HepG2 (cell line): ENCODE results near the gene ALG14. TPM values are rescaled to one million over a fixed set of nuclear protein-coding genes. Genes with fewer than 3 reads are reported as not detected.

ENCODE experiments used
- ATAC-seq: fragments of 200-7000 bp; cut with Tn5 transposase; 3 replicates; pipeline ENCODE4 v1.9.1; 2020; ENCODE audit warnings: mild to moderate bottlenecking, moderate library complexity
- BruUV-seq: library from RNA; stranded (reverse); fragments of 400-500 nt; replicated peaks from 2 replicates; lab custom pipeline; 2021; lab: Mats Ljungman, UMichigan
- CTCF ChIA-PET: fragments of 300-600 bp; formaldehyde crosslinking; extraction: SDS; loops from one replicate; lab custom pipeline; 2021; ENCODE audit warnings: low total read pairs, inconsistent platforms, low intra/inter-chr PET ratio; lab: Yijun Ruan, JAX
- POLR2A ChIA-PET: fragments of 350-600 bp; sonication (Branson Sonifier 250); formaldehyde crosslinking; loops from one replicate; lab custom pipeline; 2020; ENCODE audit warnings: antibody characterized with exemption, inconsistent platforms; lab: Yijun Ruan, JAX
- DNase-seq: peaks from one replicate; pipeline ENCODE4 v3.0.0-alpha.2; 2015; ENCODE audit warnings: low spot score
- FAIRE-seq: peaks from 3 replicates; lab custom pipeline; 2011; peaks lifted over from hg19 to GRCh38; lab: Jason Lieb, UNC
- H2AFZ ChIP-seq: one replicate; pipeline ENCODE4 v1.6.1; 2011; ENCODE audit warnings: low read length, inconsistent platforms
- H3K27ac ChIP-seq: fragments of 300-600 bp; 3 replicates; pipeline ENCODE4 v1.8.0; 2011; ENCODE audit warnings: mixed run types, mild to moderate bottlenecking, mixed read lengths, low read length, inconsistent platforms; ENCODE audit not compliant: insufficient read depth; ENCODE audit errors: extremely low read length
- H3K27me3 ChIP-seq, 2 experiments: fragments of 200-600 bp in 1 of 2; 2 replicates in 1 of 2; 3 replicates in 1 of 2; pipeline versions ENCODE4 v1.6.0 to v1.8.0; 2011; ENCODE audit warnings: low read length in 2 of 2, mild to moderate bottlenecking in 2 of 2, moderate library complexity in 2 of 2, inconsistent platforms in 1 of 2; ENCODE audit not compliant: insufficient read depth in 2 of 2, control insufficient read depth in 1 of 2
- H3K36me3 ChIP-seq, 2 experiments: fragments of 200-600 bp in 1 of 2; replicated peaks in 1 of 2; 2 replicates in 1 of 2; 3 replicates in 1 of 2; pipeline versions ENCODE4 v1.5.1 to v1.8.0; 2011; ENCODE audit warnings: low read length in 2 of 2, inconsistent platforms in 1 of 2; ENCODE audit not compliant: insufficient read depth in 2 of 2, control insufficient read depth in 1 of 2
- H3K4me1 ChIP-seq: 2 replicates; pipeline ENCODE4 v1.5.1; 2012; ENCODE audit warnings: low read length, inconsistent platforms; ENCODE audit not compliant: insufficient read depth
- H3K4me2 ChIP-seq: 2 replicates; pipeline ENCODE4 v1.6.0; 2011; ENCODE audit warnings: low read depth, low read length, inconsistent platforms
- H3K4me3 ChIP-seq, 3 experiments: fragments of 200-600 bp in 1 of 3; sonication (generic), shearing (Covaris generic) in 1 of 3; replicated peaks in 1 of 3; 2 replicates each; pipeline ENCODE4 v1.5.1; 2011 to 2016; ENCODE audit warnings: low read length in 3 of 3, inconsistent platforms in 2 of 3, low read depth in 2 of 3, mild to moderate bottlenecking in 2 of 3, control low read depth in 1 of 3, mixed read lengths in 1 of 3; ENCODE audit not compliant: insufficient read depth in 1 of 3
- H3K79me2 ChIP-seq: one replicate; pipeline ENCODE4 v1.6.1; 2011; ENCODE audit warnings: low read length, inconsistent platforms; ENCODE audit not compliant: insufficient read depth
- H3K9ac ChIP-seq: 2 replicates; pipeline ENCODE4 v1.6.0; 2011; ENCODE audit warnings: mild to moderate bottlenecking, low read depth, low read length, inconsistent platforms; ENCODE audit not compliant: insufficient read depth
- H3K9me3 ChIP-seq: 2 replicates; pipeline ENCODE4 v1.5.1; 2012; ENCODE audit warnings: mild to moderate bottlenecking, low read length
- H4K20me1 ChIP-seq: 2 replicates; pipeline ENCODE4 v1.6.0; 2011; ENCODE audit warnings: inconsistent platforms, mild to moderate bottlenecking, low read length, moderate library complexity; ENCODE audit not compliant: insufficient read depth
- ARNTL ChIP-seq: sonication (generic); formaldehyde crosslinking; IDR thresholded peaks from 2 replicates; pipeline ENCODE4 v1.4.0; 2020; ENCODE audit warnings: mild to moderate bottlenecking, missing genetic modification reagents
- CENPT ChIP-seq: sonication (generic); formaldehyde crosslinking; IDR thresholded peaks from 2 replicates; pipeline ENCODE4 v1.8.0; 2022; ENCODE audit warnings: low read depth, mild to moderate bottlenecking, moderate library complexity, missing genetic modification reagents
- CTCF ChIP-seq: sonication (generic); formaldehyde crosslinking; IDR thresholded peaks from 2 replicates; pipeline ENCODE4 v1.5.0; 2020; ENCODE audit warnings: mild to moderate bottlenecking, missing genetic modification reagents, moderate library complexity
- ELF3 ChIP-seq: IDR thresholded peaks from 2 replicates; pipeline ENCODE4 v1.6.1; 2016; ENCODE audit warnings: missing genetic modification reagents, missing compliant biosample characterization
- FOXA3 ChIP-seq: IDR thresholded peaks from 2 replicates; pipeline ENCODE4 v1.6.1; 2016; ENCODE audit warnings: missing genetic modification reagents, missing compliant biosample characterization
- FOXJ3 ChIP-seq: sonication (generic); formaldehyde crosslinking; IDR thresholded peaks from 2 replicates; pipeline ENCODE4 v1.4.0; 2020; ENCODE audit warnings: missing genetic modification reagents, mild to moderate bottlenecking, borderline replicate concordance
- HDAC1 ChIP-seq: sonication (generic); formaldehyde crosslinking; IDR thresholded peaks from 2 replicates; pipeline ENCODE4 v1.5.1; 2020; ENCODE audit warnings: mild to moderate bottlenecking, missing genetic modification reagents
- HOXA9 ChIP-seq: sonication (generic); formaldehyde crosslinking; IDR thresholded peaks from 2 replicates; pipeline ENCODE4 v1.8.1; 2022; ENCODE audit warnings: missing genetic modification reagents, mild to moderate bottlenecking, moderate library complexity, borderline replicate concordance
- KDM4B ChIP-seq: sonication (generic); formaldehyde crosslinking; IDR thresholded peaks from 2 replicates; pipeline ENCODE4 v1.4.0; 2020; ENCODE audit warnings: missing genetic modification reagents
- NCOA2 ChIP-seq: sonication (generic); formaldehyde crosslinking; IDR thresholded peaks from 2 replicates; pipeline ENCODE4 v1.8.0; 2022; ENCODE audit warnings: inconsistent platforms
- NFATC3 ChIP-seq: sonication (generic); formaldehyde crosslinking; IDR thresholded peaks from 2 replicates; pipeline ENCODE4 v1.5.1; 2020; ENCODE audit warnings: mild to moderate bottlenecking, missing genetic modification reagents
- PAX8 ChIP-seq: sonication (generic); formaldehyde crosslinking; IDR thresholded peaks from 2 replicates; pipeline ENCODE4 v1.8.0; 2022; ENCODE audit warnings: mild to moderate bottlenecking, missing genetic modification reagents, borderline replicate concordance
- RBFOX2 ChIP-seq: fragments of 200-400 bp; formaldehyde crosslinking; IDR thresholded peaks from 2 replicates; pipeline ENCODE4 v1.6.1; 2017; ENCODE audit warnings: low read depth, mild to moderate bottlenecking, low read length
- STAT5B ChIP-seq: sonication (generic); formaldehyde crosslinking; IDR thresholded peaks from 2 replicates; pipeline ENCODE4 v1.4.0; 2020; ENCODE audit warnings: missing genetic modification reagents
- THRA ChIP-seq: sonication (generic); formaldehyde crosslinking; IDR thresholded peaks from 2 replicates; pipeline ENCODE4 v1.4.0; 2020; ENCODE audit warnings: missing genetic modification reagents, borderline replicate concordance
- TSC22D2 ChIP-seq: sonication (generic); formaldehyde crosslinking; IDR thresholded peaks from 2 replicates; pipeline ENCODE4 v1.5.1; 2020; ENCODE audit warnings: missing genetic modification reagents, mild to moderate bottlenecking, borderline replicate concordance
- ZFP36L2 ChIP-seq: sonication (generic); formaldehyde crosslinking; IDR thresholded peaks from 2 replicates; pipeline ENCODE4 v1.4.0; 2020; ENCODE audit warnings: missing genetic modification reagents
- ZNF30 ChIP-seq: sonication (generic); formaldehyde crosslinking; IDR thresholded peaks from 2 replicates; pipeline ENCODE4 v1.5.0; 2020; ENCODE audit warnings: mild to moderate bottlenecking, missing genetic modification reagents
- ZNF441 ChIP-seq: sonication (generic); formaldehyde crosslinking; IDR thresholded peaks from 2 replicates; pipeline ENCODE4 v1.7.0; 2021; ENCODE audit warnings: missing genetic modification reagents, borderline replicate concordance
- ZNF501 ChIP-seq: sonication (generic); formaldehyde crosslinking; IDR thresholded peaks from 2 replicates; pipeline ENCODE4 v1.5.1; 2020; ENCODE audit warnings: mild to moderate bottlenecking, moderate library complexity, missing genetic modification reagents
- ZNF614 ChIP-seq: IDR thresholded peaks from 2 replicates; pipeline ENCODE4 v1.6.1; 2018; ENCODE audit warnings: missing biosample characterization, missing genetic modification reagents, inconsistent platforms, borderline replicate concordance
- ZNF678 ChIP-seq: sonication (generic); formaldehyde crosslinking; IDR thresholded peaks from 2 replicates; pipeline ENCODE4 v1.4.0; 2020; ENCODE audit warnings: mild to moderate bottlenecking, missing genetic modification reagents
- ZNF792 ChIP-seq: IDR thresholded peaks from 2 replicates; pipeline ENCODE4 v1.6.1; 2016
- WGBS: methylation state at CpG from one replicate; pipeline ENCODE4 v1.1.6; 2017; ENCODE audit warnings: low lambda C conversion rate; 5-methylcytosine and 5-hydroxymethylcytosine counted together
- in situ Hi-C: cut with HindIII; loops from 2 replicates; pipeline ENCODE4 v1.10.0; 2017; ENCODE audit warnings: low pct_unique_long_range_greater_than_20kb; ENCODE audit not compliant: extremely low pct_ligation_motif_present
- intact Hi-C: fragments of 100-400 bp; cut with micrococcal nuclease; formaldehyde crosslinking; loops from one replicate; pipeline ENCODE4 v1.10.0; 2022; ENCODE audit not compliant: unreplicated experiment
- polyA plus RNA-seq, 8 experiments: library from polyadenylated mRNA; depleted of rRNA in 3 of 8; stranded (reverse) in 7 of 8; unstranded in 1 of 8; fragments of >200 nt; fragmentation: Illumina TruSeq in 4 of 8; extraction: Trizol in 4 of 8; gene quantifications; 2 replicates each; pipeline versions ENCODE4 v1.2.1 to v1.2.3, GENCODE V29; 2011 to 2016; ENCODE audit warnings: low read depth in 4 of 8, missing spikeins in 1 of 8, mixed read lengths in 1 of 8; ENCODE audit not compliant: insufficient read depth in 1 of 8
- total RNA-seq, 5 experiments: library from RNA; depleted of rRNA; stranded (reverse); fragments of >200 nt; fragmentation: Illumina TruSeq; extraction: Trizol; gene quantifications; 2 replicates each; pipeline ENCODE4 v1.2.3, GENCODE V29; 2016; ENCODE audit warnings: low read depth in 1 of 5

The ALG14 gene
- total and polyA plus RNA-seq, 2 of the 13 experiments (the other 11 are each of a cell fraction or from before 2014, with no cell fraction given) = 4.5 to 12.7 TPM

GRCh38 chr1:95043141-95043980, 29.4 kb downstream of the ALG14 start:
- Histone ChIP-seq H3K9ac (no peak overlapping the region), H3K4me1 (peaks cover 17% of the 10 kb centered on the region), H4K20me1 (no peaks in the 10 kb centered on the region), H3K9me3 (no peaks in the 10 kb centered on the region), H3K4me2 (no peak overlapping the region), H3K4me3 (no peak overlapping the region), H2AFZ (no peak overlapping the region), H3K27ac (no peak overlapping the region), H3K79me2 (no peaks in the 10 kb centered on the region), H3K36me3 (no peaks in the 10 kb centered on the region), H3K27me3 (no peaks in the 10 kb centered on the region)
- peak; percentile 56 for FAIRE-seq
- in situ Hi-C loops = loop anchor here (5.0 to 25.0 kb wide), 3 partner anchors 121 to 506 kb away; partner anchors contain the start of gene F3
- BruUV-seq = no TSS peak
- intact Hi-C loops = loop anchor here (1.0 to 5.0 kb wide), 6 partner anchors 81 to 236 kb away; partner anchors contain the start of genes CNN3 and RWDD3
- POLR2A ChIA-PET = interaction anchor here (0.7 to 1.2 kb wide), 3 partner anchors 103 to 190 kb away, joined by 3 to 7 read pairs (median 3); partner anchors contain the start of gene RWDD3
- DNase-seq = peak; percentile 77
- 37% methylated on average over 11 of the region's 11 CpGs for WGBS
- CTCF ChIA-PET = interaction anchor here (0.9 to 5.2 kb wide), 5 partner anchors 46 to 235 kb away, joined by 3 to 120 read pairs (median 4); partner anchors contain the start of gene CNN3
- ATAC-seq = peak; percentile 91
- TF ChIP-seq HDAC1 (CRISPR knock-in tag) (no peak), CTCF (CRISPR knock-in tag) (peak; percentile 95), PAX8 (CRISPR knock-in tag) (no peak), ZNF678 (CRISPR knock-in tag) (no peak), NFATC3 (CRISPR knock-in tag) (no peak), FOXA3 (peak; percentile 37), RBFOX2 (no peak), TSC22D2 (CRISPR knock-in tag) (0 out of 2 replicates have a peak, but pooled peaks have one; percentile 48), ELF3 (CRISPR knock-in tag) (peak; percentile 42; the same call in 1 of the 2 replicates), KDM4B (CRISPR knock-in tag) (no peak), ARNTL (no peak), ZNF441 (CRISPR knock-in tag) (no peak), HOXA9 (CRISPR knock-in tag) (no peak), ZFP36L2 (CRISPR knock-in tag) (no peak), THRA (CRISPR knock-in tag) (0 out of 2 replicates have a peak, but pooled peaks have one; percentile 31), CENPT (CRISPR knock-in tag) (no peak), NCOA2 (CRISPR knock-in tag) (no peak), ZNF501 (CRISPR knock-in tag) (0 out of 2 replicates have a peak, but pooled peaks have one; percentile 36), ZNF30 (no peak), FOXJ3 (no peak), ZNF614 (peak; percentile 42; the same call in 1 of the 2 replicates), STAT5B (CRISPR knock-in tag) (no peak), ZNF792 (CRISPR knock-in tag) (0 out of 2 replicates have a peak, but pooled peaks have one; percentile 56)
